Dendritic cell treated with granulocyte-macrophage colony-stimulating factor and Interleukin-4, amounts not matched to agents 40 ng/mL and 50 ng/mL, for 4 days (primary cell): ENCODE measurements around the gene TCEAL6.

Experiments used
- H3K27ac Mint-ChIP-seq: one replicate; pipeline ENCODE4 v1.8.0; 2022; ENCODE audit warnings: mild to moderate bottlenecking, mixed read lengths
- H3K27me3 Mint-ChIP-seq: one replicate; pipeline ENCODE4 v1.8.0; 2022; ENCODE audit warnings: mild to moderate bottlenecking, mixed read lengths
- H3K36me3 Mint-ChIP-seq: one replicate; pipeline ENCODE4 v1.8.0; 2022; ENCODE audit warnings: low read depth, mixed read lengths
- H3K4me1 Mint-ChIP-seq: one replicate; pipeline ENCODE4 v1.8.0; 2022; ENCODE audit warnings: low read depth, mixed read lengths
- H3K4me3 Mint-ChIP-seq: one replicate; pipeline ENCODE4 v1.8.0; 2022; ENCODE audit warnings: mild to moderate bottlenecking, moderate library complexity, mixed read lengths
- H3K9me3 Mint-ChIP-seq: one replicate; pipeline ENCODE4 v1.8.0; 2022; ENCODE audit warnings: mixed read lengths
- intact Hi-C: fragments of 100-400 bp; cut with micrococcal nuclease; formaldehyde crosslinking; loops from one replicate; pipeline ENCODE4 v1.15.0; 2022

The TCEAL6 gene

GRCh38 chrX:102115748-102116147 lies 26.5 kb downstream of the TCEAL6 start:
- H3K4me3 Mint-ChIP-seq, result no peak overlapping the region
- no peaks in the 10 kb centered on the region for H3K4me1 Mint-ChIP-seq
- no peaks in the 10 kb centered on the region for H3K36me3 Mint-ChIP-seq
- no peaks in the 10 kb centered on the region for H3K27me3 Mint-ChIP-seq
- no peak overlapping the region for H3K27ac Mint-ChIP-seq
- intact Hi-C loops, result no loop called here
- H3K9me3 Mint-ChIP-seq, result no peaks in the 10 kb centered on the region

DNA sequence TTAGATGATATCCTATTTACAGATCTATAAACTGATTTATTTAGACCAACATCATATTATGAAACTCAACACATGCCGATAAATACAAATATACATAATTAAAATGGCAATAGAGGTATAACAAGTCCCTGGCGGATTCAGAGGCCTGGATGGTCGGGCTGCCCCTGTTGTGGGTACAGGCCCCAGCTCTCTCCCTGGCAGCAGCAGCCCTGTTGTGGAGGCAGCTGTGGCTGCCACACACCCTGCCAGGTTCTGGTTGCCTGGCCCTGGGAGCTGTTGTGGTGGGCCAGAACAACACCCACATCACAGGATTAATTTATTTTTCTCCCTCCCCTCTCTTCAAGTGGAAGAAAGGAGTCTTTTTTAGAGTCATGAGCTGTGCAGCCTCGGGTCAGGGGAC lies 28.9 kb downstream of the TCEAL6 start:
- Mint-ChIP-seq H3K4me3 (no peak overlapping the region), H3K9me3 (no peaks in the 10 kb centered on the region), H3K27me3 (no peaks in the 10 kb centered on the region), H3K4me1 (no peaks in the 10 kb centered on the region), H3K36me3 (no peaks in the 10 kb centered on the region), H3K27ac (no peak overlapping the region)
- intact Hi-C loops, result no loop called here
